SU-DHL-6 (cell line): ENCODE measurements around the gene ANKRD28.
"Not testable (repeated sequence)": the region's sequence is repeated elsewhere in the genome, so short reads cannot be mapped to it uniquely, and the experiment has no call there.

ENCODE experiments used
- CTCF ChIP-seq: fragments of 200-600 bp; sonication (generic); IDR thresholded peaks from one replicate; pipeline ENCODE4 v1.5.1; 2017; ENCODE audit warnings: antibody characterized with exemption, mild to moderate bottlenecking, low read length, moderate library complexity; ENCODE audit not compliant: insufficient read depth, poor library complexity, severe bottlenecking
- EZH2phosphoT487 ChIP-seq: fragments of 200-600 bp; sonication (generic), shearing (Covaris generic); conservative IDR thresholded peaks from 2 replicates; pipeline ENCODE4 v1.6.1; 2018; ENCODE audit warnings: mild to moderate bottlenecking, antibody characterized with exemption, low read length, moderate library complexity, mixed read lengths

DNA sequence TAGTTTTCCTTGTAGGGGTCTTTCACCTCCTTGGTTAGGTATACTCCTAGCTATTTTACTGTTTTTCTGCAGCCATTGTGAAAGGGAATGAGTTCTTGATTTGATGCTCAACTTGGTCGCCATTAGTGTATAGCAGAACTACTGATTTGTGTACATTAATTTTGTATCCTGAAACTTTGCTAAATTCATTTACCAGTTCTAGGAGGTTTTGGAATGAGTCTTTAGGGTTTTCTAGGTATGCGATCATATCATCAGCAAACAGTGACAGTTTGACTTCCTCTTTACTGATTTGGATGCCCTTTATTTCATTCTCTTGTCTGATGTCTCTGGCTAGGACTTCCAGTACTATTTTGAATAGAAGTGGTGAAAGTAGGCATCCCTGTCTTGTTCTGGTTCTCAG lies 51.9 kb downstream of the ANKRD28 start:
- TF ChIP-seq CTCF, EZH2phosphoT487: not testable (repeated sequence)
